ENCODE results near the gene ADAMTSL2.

- TF ChIP-seq CTCF (IDR thresholded peaks at IDR 0.05) (no peak), POLR2A (IDR thresholded peaks at IDR 0.05) (no peak)
These were observed 72.2 kb downstream of the ADAMTSL2 start for GRCh38 chr9:133606708-133607025.
